ENCODE results near the gene PRDM16. TPM values are rescaled to one million over a fixed set of nuclear protein-coding genes. Genes with fewer than 3 reads are reported as not detected.

The PRDM16 gene
- polyA plus RNA-seq, 1 experiment = 0.06 TPM

DNA sequence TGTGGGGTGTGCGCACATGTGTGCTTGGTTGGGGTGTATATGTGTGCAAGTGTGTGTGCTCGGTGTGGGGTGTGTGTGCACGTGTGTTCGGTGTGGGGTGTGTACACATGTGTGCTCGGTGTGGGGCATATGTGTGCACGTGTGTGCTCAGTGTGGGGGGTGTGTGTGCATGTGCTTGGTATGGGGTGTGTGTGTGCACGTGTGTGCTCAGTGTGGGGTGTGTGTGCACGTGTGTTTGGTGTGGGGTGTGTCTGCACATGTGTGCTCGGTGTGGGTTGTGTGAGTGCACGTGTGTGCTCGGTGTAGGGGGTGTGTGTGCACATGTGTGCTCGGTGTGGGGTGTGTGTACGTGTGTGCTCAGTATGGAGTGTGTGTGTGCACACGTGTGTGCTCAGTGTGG is 77.5 kb downstream of the PRDM16 start:
- ChIA-PET POLR2A (no interaction called here), CTCF (no interaction called here)
- Histone ChIP-seq H3K27ac (ENCODE audit: low read depth, low read length) (no peak overlapping the region), H3K4me3 (ENCODE audit: low read depth, low read length) (no peak overlapping the region), H3K9me3 (ENCODE audit: control insufficient read depth, insufficient read depth, low read length) (peaks cover 56% of the 10 kb centered on the region), H3K27me3 (ENCODE audit: control insufficient read depth, insufficient read depth, low read length) (no peaks in the 10 kb centered on the region)
- TF ChIP-seq, protein P1, sequence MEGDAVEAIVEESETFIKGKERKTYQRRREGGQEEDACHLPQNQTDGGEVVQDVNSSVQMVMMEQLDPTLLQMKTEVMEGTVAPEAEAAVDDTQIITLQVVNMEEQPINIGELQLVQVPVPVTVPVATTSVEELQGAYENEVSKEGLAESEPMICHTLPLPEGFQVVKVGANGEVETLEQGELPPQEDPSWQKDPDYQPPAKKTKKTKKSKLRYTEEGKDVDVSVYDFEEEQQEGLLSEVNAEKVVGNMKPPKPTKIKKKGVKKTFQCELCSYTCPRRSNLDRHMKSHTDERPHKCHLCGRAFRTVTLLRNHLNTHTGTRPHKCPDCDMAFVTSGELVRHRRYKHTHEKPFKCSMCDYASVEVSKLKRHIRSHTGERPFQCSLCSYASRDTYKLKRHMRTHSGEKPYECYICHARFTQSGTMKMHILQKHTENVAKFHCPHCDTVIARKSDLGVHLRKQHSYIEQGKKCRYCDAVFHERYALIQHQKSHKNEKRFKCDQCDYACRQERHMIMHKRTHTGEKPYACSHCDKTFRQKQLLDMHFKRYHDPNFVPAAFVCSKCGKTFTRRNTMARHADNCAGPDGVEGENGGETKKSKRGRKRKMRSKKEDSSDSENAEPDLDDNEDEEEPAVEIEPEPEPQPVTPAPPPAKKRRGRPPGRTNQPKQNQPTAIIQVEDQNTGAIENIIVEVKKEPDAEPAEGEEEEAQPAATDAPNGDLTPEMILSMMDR (IDR thresholded peaks at IDR 0.05; ENCODE audit: low read depth, low read length) = no peak
- no peak for DNase-seq (ENCODE audit: low read depth, low spot score)

DNA sequence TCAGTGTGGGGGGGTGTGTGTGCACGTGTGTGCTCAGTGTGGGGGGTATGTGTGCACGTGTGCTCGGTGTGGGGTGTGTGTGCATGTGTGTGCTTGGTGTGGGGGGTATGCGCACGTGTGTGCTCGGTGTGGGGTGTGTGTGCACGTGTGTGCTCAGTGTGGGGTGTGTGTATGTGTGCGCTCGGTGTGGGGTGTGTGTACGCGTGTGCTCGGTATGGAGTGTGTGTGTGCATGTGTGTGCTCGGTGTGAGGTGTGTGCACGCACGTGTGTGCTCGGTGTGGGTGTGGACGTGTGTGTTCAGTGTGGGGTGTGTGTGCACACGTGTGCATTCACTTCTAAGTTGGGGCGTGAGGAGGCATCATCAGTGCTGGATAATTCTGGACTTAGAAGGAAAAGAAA is 77.9 kb downstream of the PRDM16 start:
- CTCF ChIA-PET = no interaction called here
- Histone ChIP-seq H3K27ac (ENCODE audit: low read depth, low read length) (no peak overlapping the region), H3K9me3 (ENCODE audit: control insufficient read depth, insufficient read depth, low read length) (peaks cover 56% of the 10 kb centered on the region), H3K4me3 (ENCODE audit: low read depth, low read length) (no peak overlapping the region), H3K27me3 (ENCODE audit: control insufficient read depth, insufficient read depth, low read length) (no peaks in the 10 kb centered on the region)
- POLR2A ChIA-PET = no interaction called here
- no peak for DNase-seq (ENCODE audit: low read depth, low spot score)
- TF ChIP-seq, protein P1 (IDR thresholded peaks at IDR 0.05; ENCODE audit: low read depth, low read length) = no peak

DNA sequence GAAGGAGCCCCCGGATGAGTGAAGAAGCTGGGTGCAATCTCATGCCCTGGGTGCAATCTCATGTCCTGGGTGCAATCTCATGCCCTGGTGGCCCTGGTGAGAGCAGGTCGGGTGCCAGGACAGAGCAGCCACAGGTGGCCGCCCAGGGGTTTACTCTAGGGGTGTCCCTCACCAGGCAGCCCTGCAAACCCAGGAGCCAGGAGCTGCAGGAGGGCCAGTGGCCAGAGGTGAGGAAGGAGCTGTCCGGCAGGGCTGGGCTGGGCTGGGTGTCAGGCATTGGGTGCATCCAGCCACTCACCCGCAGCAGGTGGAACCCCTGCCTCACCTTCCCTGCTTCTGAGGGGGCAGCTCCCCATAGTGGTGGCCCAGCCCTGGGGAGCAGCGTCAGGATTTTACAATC is 79.2 kb downstream of the PRDM16 start:
- ChIA-PET CTCF (no interaction called here), POLR2A (no interaction called here)
- Histone ChIP-seq H3K27ac (ENCODE audit: low read depth, low read length) (no peak overlapping the region), H3K4me3 (ENCODE audit: low read depth, low read length) (no peak overlapping the region), H3K27me3 (ENCODE audit: control insufficient read depth, insufficient read depth, low read length) (no peaks in the 10 kb centered on the region), H3K9me3 (ENCODE audit: control insufficient read depth, insufficient read depth, low read length) (peaks cover 49% of the 10 kb centered on the region)
- no peak for DNase-seq (ENCODE audit: low read depth, low spot score)
- TF ChIP-seq, protein P1 (IDR thresholded peaks at IDR 0.05; ENCODE audit: low read depth, low read length) = no peak

DNA sequence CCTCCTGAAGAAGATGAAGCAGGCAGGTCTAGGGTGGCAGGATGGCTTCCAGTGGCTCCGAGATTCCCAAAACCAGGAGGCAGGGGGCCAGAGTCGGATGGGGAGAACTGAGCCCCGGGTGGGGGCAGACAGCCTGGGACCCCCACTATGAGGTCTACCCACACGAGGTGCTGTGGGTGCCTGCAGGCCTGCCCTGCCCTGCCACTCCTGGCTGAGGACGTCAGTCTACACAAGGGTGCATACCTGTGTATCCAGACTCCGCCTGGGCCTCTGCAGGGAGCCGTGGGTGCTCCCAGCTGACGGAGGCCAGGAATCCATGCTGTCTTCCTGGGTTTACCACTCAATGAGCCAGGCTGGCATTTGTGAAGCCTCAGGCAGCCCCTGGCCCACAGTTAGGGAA is 80.3 kb downstream of the PRDM16 start:
- ChIA-PET POLR2A (no interaction called here), CTCF (no interaction called here)
- H3K9me3 ChIP-seq (ENCODE audit: control insufficient read depth, insufficient read depth, low read length) = peaks cover 43% of the 10 kb centered on the region
- no peak overlapping the region for H3K4me3 ChIP-seq (ENCODE audit: low read depth, low read length)
- TF ChIP-seq, protein P1 (IDR thresholded peaks at IDR 0.05; ENCODE audit: low read depth, low read length) = no peak
- no peak overlapping the region for H3K27ac ChIP-seq (ENCODE audit: low read depth, low read length)
- DNase-seq (ENCODE audit: low read depth, low spot score) = no peak
- no peaks in the 10 kb centered on the region for H3K27me3 ChIP-seq (ENCODE audit: control insufficient read depth, insufficient read depth, low read length)

DNA sequence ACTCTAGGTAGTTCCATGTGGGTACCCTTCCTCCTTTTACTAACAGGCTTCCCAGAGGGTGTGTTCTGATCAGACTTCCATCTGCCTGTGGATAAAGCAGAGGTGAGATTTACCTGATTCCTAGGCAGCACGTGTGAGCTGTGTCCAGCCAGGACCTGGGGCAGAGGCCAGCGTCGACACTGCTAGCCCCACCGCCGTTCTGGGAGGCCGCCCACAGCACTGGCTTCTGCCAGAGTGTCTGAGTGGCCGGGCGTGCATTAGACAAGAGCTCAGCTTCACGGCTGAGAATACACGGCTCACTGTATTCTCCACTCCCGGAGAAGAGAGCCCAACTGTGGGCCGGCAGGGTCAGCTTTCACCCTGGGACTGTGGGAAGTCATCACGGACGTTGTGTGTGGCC is 82.5 kb downstream of the PRDM16 start:
- POLR2A ChIA-PET = no interaction called here
- CTCF ChIA-PET = no interaction called here

More for the DNA sequence above, 82.5 kb downstream of the PRDM16 start:
- TF ChIP-seq, protein P1 (IDR thresholded peaks at IDR 0.05; ENCODE audit: low read depth, low read length) = no peak
- Histone ChIP-seq H3K9me3 (ENCODE audit: control insufficient read depth, insufficient read depth, low read length) (peaks cover 26% of the 10 kb centered on the region), H3K4me3 (ENCODE audit: low read depth, low read length) (no peak overlapping the region), H3K27me3 (ENCODE audit: control insufficient read depth, insufficient read depth, low read length) (no peaks in the 10 kb centered on the region), H3K27ac (ENCODE audit: low read depth, low read length) (no peak overlapping the region)
- DNase-seq (ENCODE audit: low read depth, low spot score) = no peak

Measured in AG04450 (cell line).